NCI-H1930 (cell line): Measurements from ENCODE around the gene DENND2C.

Source experiments
- DNase-seq, 2 experiments: peaks; one replicate each; lab custom pipeline; 2025; lab: John Stamatoyannopoulos, UW

The DENND2C gene

GRCh38 chr1:114685851-114686250 is 16.0 kb upstream of the DENND2C start:
- DNase-seq = no peak

GRCh38 chr1:114677691-114678090 is 7.8 kb upstream of the DENND2C start:
- DNase-seq = no peak

GRCh38 chr1:114676115-114676514 is 6.3 kb upstream of the DENND2C start:
- DNase-seq = no peak

GRCh38 chr1:114671939-114672275 is 2.1 kb upstream of the DENND2C start:
- no peak for DNase-seq

GRCh38 chr1:114671011-114671938 is 1.4 kb upstream of the DENND2C start:
- no peak for DNase-seq

- peak; percentile 38 to 63 for DNase-seq
These were observed 498 bp upstream of the DENND2C start for GRCh38 chr1:114670083-114671010.

- no peak for DNase-seq
These were observed 876 bp downstream of the DENND2C start for GRCh38 chr1:114668784-114669561.

GRCh38 chr1:114668373-114668772 is 1.5 kb downstream of the DENND2C start:
- DNase-seq = no peak

GRCh38 chr1:114666954-114667353 is 2.9 kb downstream of the DENND2C start:
- no peak for DNase-seq

GRCh38 chr1:114660238-114660637 is 9.6 kb downstream of the DENND2C start:
- DNase-seq = no peak

GRCh38 chr1:114651893-114652292 is 18.0 kb downstream of the DENND2C start:
- DNase-seq = no peak

- no peak for DNase-seq
These were observed 21.3 kb downstream of the DENND2C start for GRCh38 chr1:114648503-114648902.

GRCh38 chr1:114641377-114641776 is 28.5 kb downstream of the DENND2C start:
- DNase-seq = no peak

GRCh38 chr1:114638910-114639309 is 30.9 kb downstream of the DENND2C start:
- no peak for DNase-seq

GRCh38 chr1:114632427-114632826 is 37.4 kb downstream of the DENND2C start:
- no peak for DNase-seq

- no peak for DNase-seq
These were observed 42.7 kb downstream of the DENND2C start for GRCh38 chr1:114627107-114627506.

- DNase-seq = no peak
These were observed 46.5 kb downstream of the DENND2C start for GRCh38 chr1:114623364-114623763.

- no peak for DNase-seq
These were observed 49.4 kb downstream of the DENND2C start for GRCh38 chr1:114620419-114620818.

- no peak for DNase-seq
These were observed 51.2 kb downstream of the DENND2C start for GRCh38 chr1:114618606-114619005.

GRCh38 chr1:114610546-114611245 is 59.2 kb downstream of the DENND2C start:
- DNase-seq = no peak

- no peak for DNase-seq
These were observed 60.0 kb downstream of the DENND2C start for GRCh38 chr1:114609826-114610225.
